Stimulated activated CD8-positive, alpha-beta memory T cell treated with anti-CD3 and anti-CD28 coated beads, Interleukin-7, amount 100 ng/mL, for 24 hours (primary cell): ENCODE results near the gene TOR4A.
"Not testable (repeated sequence)": the region's sequence is repeated elsewhere in the genome, so short reads cannot be mapped to it uniquely, and the experiment has no call there.

ENCODE experiments used
- DNase-seq: peaks from one replicate; pipeline ENCODE4 v3.0.0-alpha.2; 2020; ENCODE audit warnings: low read depth

Gene TOR4A

DNA sequence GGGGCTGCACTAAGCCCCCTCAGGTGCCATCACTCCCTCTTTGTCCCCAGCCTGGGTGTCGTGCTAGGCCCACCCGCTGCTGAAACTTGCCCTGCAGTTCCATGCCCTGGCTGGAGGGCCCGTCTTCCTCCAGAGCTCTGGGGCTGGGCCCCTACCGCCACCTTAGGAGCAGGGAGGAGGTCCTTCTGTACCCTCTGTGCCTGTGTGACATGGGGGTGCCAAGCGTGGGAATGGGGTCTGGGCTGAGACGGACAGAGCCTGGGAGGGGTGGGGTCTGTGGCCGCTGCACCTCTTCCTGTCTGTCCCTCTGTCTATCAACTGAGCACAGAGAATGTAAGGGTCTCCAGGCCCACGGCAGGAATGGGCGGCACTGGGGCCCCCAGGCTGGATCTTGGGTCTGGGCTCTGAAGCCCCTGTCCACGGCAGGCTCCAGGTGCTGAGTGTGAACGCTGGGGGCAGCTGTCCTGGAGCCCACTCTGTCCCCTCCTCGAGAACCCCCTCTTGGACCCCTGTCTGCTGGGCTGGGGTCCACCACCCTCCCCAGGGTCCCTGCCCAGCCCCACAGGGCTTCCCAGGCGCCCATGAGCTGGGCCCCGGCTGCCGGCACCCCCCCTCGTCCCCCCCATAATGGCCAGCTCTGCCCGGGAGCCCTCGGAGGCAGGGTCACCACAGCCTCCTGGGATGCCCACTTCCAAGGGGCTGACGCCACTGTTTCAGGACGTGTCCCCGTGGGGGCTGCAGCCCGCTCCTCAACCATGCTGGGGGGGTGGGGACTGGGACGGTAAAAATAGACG lies 40.4 kb downstream of the TOR4A start:
- DNase-seq, result no peak

DNA sequence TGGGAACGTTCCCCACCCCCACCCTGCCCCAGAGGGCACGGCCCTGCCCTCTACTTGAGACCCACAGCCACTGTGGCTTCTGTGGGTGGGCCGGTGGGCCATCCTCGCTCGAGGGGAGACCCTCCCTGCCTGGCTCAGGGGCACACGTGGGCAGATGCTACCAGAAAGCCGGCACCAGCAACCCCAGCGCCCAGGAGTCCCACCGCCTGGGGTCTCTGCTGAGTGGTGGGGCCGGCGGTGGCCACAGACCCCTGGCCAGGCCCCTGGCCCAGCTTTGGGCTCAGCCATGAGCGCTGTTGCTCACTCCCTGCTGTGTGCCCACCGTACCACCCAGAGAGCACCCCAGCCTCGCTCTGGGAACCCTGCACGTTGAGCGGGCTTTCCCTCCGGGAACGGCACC lies 41.1 kb downstream of the TOR4A start:
- DNase-seq, result no peak

DNA sequence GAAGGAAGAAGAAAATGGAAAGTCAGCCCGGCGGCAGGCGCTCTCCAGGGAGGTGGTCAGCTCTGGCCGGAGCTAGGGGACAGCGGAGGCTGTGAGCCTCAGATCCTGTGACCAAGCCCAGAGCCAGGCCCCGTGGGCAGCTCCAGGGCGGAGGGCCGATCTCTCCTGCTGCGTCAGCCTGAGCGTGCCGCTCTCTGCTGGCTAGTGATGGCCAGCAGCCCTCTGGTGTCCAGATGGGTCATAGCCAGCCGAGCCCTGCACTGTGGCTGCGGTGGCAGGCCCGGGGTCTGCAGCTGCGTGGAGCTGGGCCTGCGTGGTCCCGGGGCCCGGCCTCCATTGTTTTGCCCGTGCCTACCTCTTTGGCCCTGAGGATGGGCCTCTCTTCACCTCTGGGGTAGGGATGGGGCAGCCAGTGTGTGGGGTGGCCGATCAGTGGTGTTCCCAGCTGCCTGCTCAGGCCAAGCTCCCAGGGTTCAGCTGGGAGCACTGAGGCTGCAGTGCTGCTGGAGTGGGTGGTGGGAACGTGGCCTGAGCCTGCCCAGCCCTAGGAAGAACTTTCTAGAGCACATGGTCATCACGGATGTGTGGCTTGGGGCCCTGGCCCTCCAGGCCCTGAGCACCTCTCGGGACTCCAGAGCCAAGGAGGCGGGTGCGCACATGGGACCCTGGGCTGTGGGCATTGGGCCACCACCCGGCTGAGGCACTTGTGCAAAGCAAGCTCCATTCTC lies 41.6 kb downstream of the TOR4A start:
- DNase-seq, result no peak

DNA sequence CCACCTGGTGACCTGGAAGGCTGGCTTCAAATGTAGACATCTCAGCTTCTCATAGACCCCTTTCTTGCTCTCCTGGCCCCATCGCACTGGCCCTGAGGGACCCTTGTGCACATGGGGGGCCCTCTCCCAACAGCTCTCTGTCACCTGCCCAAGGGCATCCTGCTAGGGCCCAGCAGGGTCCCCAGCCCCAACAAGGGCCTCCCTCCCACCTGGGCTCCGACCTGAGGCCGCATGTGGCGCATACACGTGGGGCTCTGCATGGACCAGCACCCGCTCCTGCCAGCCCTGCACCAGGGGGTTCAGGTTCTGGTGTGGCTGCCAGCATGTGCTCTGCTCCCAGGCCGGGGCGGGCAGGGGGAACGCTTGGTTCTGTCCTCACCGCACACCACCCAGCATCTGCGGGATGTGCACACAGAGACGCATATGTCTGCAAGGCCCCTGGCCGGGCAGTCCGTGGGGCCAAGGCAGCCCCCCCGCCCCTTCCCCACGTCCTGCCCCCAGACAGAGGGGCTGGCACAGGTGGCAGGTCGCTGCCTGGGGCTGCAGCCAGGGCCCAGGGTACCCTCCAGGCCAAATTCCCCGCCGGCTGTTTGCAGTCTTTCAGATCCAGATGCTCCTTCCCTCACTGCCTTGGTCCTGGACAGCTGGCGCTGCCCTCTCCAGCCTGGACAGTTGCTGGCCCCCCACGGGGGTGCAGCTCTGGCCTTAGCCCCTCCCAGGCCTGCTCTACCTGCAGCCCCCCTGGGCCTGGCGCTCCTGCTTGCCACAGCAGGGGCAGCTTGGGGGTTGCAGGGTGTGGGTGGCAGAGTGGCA lies 42.4 kb downstream of the TOR4A start:
- no peak for DNase-seq

GRCh38 chr9:137320555-137321384 lies 43.2 kb downstream of the TOR4A start:
- no peak for DNase-seq

- DNase-seq, result no peak
Measured at GRCh38 chr9:137321726-137322361, 44.3 kb downstream of the TOR4A start.

DNA sequence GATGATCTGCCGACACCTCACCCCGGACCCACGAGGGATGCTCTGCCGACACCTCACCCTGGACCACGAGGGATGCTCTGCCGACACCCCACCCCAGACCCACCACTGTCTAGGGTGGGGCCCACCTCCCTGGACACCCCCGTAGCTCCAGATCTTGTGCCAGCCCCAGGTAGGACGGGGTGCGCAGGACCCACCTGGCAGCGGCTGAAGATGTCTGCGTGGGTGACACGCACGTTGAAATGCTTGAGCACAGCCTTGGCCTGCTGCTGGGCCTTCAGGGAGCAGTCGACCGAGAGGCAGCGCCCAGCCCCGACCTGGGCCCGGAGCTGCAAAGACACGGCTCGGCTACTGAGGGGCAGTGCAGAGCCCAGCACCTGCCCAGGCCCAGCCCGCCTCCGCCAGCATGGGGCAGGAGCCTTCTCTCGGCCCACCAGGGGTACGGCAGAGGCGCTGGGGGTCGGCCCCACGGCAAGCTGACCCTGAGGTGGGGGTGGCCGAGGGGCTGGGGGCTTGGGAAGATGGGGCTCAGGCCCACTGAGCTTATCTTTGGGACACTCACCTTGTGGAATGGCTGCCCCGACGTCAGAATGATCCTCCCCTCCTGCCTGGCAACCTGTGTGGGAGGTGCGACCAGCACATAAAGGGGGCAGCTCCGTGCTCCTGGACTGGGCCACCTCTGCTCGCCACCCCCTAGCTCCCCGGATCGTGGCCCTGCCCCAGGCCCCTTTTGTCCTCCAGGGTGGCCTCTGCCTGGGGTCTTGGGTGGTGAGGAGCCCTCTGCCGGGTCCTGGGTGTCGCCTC lies 46.2 kb downstream of the TOR4A start:
- DNase-seq, result no peak

DNA sequence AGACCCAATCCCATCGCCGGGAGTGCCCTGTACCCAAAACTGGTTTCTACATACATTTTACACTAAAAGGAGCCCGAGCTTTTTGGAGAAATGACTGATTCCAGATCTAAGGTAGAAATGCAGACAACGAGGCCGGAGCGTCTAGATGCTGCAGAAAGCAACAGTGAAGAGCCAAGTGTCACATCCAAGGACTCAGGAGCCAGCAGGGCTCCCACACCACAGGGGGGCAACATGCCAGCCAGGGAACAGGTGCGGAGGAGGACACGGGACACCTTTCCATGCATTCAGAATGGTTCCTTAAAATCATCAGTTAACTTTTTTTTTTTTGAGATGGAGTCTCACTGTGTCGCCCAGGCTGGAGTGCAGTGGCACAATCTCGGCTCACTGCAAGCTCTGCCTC lies 47.6 kb downstream of the TOR4A start:
- no peak for DNase-seq

DNA sequence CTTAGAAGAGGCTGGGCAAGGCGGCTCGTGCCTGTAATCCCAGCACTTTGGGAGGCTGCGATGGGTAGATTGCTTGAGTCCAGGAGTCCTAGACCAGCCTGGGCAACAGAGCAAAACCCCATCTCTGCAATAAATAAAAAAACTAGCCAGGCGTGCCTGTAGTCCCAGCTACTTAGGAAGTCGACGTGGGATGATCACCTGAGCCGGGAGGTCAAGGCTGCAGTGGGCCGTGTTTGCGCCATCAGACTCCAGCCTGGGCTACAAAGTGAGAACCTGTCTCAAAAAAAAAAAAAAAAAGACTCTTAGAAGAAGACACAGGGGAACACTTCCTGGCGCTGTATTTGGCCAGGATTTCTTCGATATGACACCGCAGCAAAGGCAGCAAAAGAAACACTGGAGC lies 48.3 kb downstream of the TOR4A start:
- DNase-seq, result no peak

- DNase-seq, result no peak
Measured at GRCh38 chr9:137326445-137327065, 49.0 kb downstream of the TOR4A start.

DNA sequence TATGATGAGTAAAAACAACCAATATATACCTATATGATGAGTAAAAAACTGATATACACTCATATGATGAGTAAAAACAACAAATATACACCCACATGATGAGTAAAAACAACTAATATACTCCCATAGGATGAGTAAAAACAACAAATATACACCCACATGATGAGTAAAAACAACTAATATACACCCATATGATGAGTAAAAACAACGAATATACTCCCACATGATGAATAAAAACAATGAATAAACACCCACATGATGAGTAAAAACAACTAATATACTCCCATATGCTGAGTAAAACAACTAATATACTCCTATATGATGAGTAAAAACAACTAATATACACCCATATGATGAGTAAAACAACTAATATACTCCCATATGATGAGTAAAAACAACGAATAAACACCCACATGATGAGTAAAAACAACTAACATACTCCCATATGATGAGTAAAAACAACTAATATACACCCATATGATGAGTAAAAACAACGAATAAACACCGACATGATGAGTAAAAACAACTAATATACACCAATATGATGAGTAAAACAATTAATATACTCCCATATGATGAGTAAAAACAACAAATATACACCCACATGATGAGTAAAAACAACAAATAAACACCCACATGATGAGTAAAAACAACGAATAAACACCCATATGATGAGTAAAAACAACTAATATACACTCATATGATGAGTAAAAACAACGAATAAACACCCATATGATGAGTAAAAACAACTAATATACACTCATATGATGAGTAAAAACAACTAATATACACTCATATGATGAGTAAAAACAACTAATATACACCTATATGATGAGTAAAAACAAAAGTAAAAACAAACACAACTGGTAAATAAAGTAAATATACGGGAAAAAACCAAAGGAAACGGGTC lies 50.4 kb downstream of the TOR4A start:
- DNase-seq, result not testable (repeated sequence)

DNA sequence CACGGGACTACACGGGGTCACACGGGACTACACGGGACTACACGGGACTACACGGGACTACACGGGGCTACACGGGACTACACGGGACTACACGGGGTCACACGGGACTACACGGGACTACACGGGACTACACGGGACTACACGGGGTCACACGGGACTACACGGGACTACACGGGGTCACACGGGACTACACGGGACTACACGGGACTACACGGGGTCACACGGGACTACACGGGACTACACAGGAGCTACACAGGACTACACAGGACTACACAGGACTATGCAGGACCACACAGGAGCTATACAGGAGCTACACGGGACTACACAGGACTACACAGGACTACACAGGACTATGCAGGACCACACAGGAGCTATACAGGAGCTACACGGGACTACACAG lies 52.1 kb downstream of the TOR4A start:
- not testable (repeated sequence) for DNase-seq

DNA sequence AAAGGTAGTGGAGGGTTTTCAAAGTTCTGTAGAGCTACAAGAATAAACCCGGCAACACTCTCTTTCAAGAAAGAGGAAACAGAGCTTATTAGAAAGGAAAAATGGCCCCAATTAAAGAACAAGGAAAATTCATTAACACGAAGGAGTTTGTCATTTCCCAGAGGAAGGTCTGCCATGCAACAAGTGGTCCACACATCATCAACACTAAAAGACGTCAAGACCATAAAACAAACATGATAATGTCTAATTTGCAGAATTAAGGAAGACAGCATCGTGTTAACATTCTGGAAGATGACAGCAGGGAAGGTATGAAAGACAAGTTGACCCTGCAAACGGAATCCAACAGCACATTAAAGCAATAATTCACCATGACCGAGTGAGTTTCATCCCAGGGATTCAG lies 53.2 kb downstream of the TOR4A start:
- no peak for DNase-seq

GRCh38 chr9:137331929-137332328 lies 54.4 kb downstream of the TOR4A start:
- DNase-seq, result no peak
